Upper lobe of left lung (tissue), 6 donors: ENCODE data around the gene ABHD16B. TPM values are rescaled to one million over a fixed set of nuclear protein-coding genes. Genes with fewer than 3 reads are reported as not detected.

ENCODE experiments used
- ATAC-seq, 2 donors: fragments of 200-7000 bp; cut with Tn5 transposase; one replicate each; pipeline ENCODE4 v1.9.1; 2022; ENCODE audit warnings: mild to moderate bottlenecking in 2 of 2, moderate library complexity in 2 of 2; ENCODE audit not compliant: low FRiP score in 2 of 2
- DNase-seq, 2 donors: peaks; one replicate each; pipeline ENCODE4 v3.0.0-alpha.2; 2019 to 2020
- H3K27ac ChIP-seq, 4 donors: fragments of 200-600 bp; sonication (generic); one replicate each; pipeline ENCODE4 v1.5.1; 2016 to 2019
- H3K27me3 ChIP-seq, 4 donors: fragments of 200-600 bp; sonication (generic); one replicate each; pipeline ENCODE4 v1.5.1; 2017 to 2019
- H3K36me3 ChIP-seq, 4 donors: fragments of 200-600 bp; sonication (generic); one replicate each; pipeline ENCODE4 v1.5.1; 2016 to 2019
- H3K4me1 ChIP-seq, 4 donors: fragments of 200-600 bp; sonication (generic); one replicate each; pipeline ENCODE4 v1.5.1; 2018 to 2019
- H3K4me3 ChIP-seq, 4 donors: fragments of 200-600 bp; sonication (generic); one replicate each; pipeline ENCODE4 v1.5.1; 2017 to 2019; ENCODE audit warnings: mild to moderate bottlenecking in 2 of 4, moderate library complexity in 1 of 4
- H3K9me3 ChIP-seq, 4 donors: fragments of 200-600 bp; sonication (generic); one replicate each; pipeline ENCODE4 v1.5.1; 2018 to 2019
- EP300 ChIP-seq, 4 donors: sonication (generic); formaldehyde crosslinking; IDR thresholded peaks; one replicate each; pipeline ENCODE4 v1.5.1; 2017; ENCODE audit warnings: antibody characterized with exemption in 4 of 4, control low read depth in 2 of 4
- POLR2A ChIP-seq, 4 donors: fragments of 450-650 bp; IDR thresholded peaks; one replicate each; pipeline ENCODE4 v1.5.1; 2016 to 2017; ENCODE audit warnings: antibody characterized with exemption in 4 of 4, mild to moderate bottlenecking in 2 of 4
- POLR2AphosphoS5 ChIP-seq, 2 donors: sonication (generic); formaldehyde crosslinking; IDR thresholded peaks; one replicate each; pipeline ENCODE4 v1.5.1; 2017; ENCODE audit warnings: antibody characterized with exemption in 2 of 2
- WGBS, 2 donors: methylation state at CpG; one replicate each; pipeline ENCODE4 v1.1.5; 2017 to 2018; 5-methylcytosine and 5-hydroxymethylcytosine counted together
- total RNA-seq, 6 donors: library from RNA; depleted of rRNA in 4 of 6; stranded (reverse); fragments of >200 nt in 4 of 6; gene quantifications; one replicate each; pipeline versions ENCODE4 v1.1.0 to v1.2.1, GENCODE V29; 2016 to 2021
- TF ChIP-seq, protein P1 (sequence below), 6 experiments: fragments of 450-650 bp in 4 of 6; fragments of 200-600 bp in 2 of 6; sonication (generic) in 2 of 6; IDR thresholded peaks; one replicate each; pipeline ENCODE4 v1.5.1; 2016 to 2019; ENCODE audit warnings: antibody characterized with exemption in 6 of 6
- donor health status: DM: no; HTN: no; CAD: no; lungs with moderate emphysema.
- donor health status: DM: no; HTN: yes; CAD: no; lungs with severe emphysema.

Gene ABHD16B
- total RNA-seq, 6 donors from 2014 or later = 0.23 TPM; not detected in 5

DNA sequence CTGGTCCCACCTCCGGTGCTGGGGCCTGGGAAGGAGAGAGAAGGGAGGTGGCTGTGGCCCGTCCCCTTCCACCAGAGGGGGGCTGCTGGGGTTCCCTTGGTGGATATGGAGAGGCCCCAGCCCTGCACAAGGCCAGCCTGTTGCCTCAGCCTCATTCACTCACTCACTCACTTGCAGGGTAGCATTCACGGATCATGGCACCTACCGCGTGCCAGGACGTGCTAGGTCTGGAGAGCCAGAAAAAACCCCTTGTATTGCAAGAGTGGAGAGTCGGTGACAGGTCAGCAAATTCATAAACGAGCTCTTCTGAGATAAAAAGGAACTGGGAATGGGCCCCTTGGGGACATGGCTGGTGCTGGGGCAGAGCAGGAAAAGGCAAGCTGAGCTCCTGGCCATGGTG lies 23.8 kb upstream of the ABHD16B start:
- TF ChIP-seq POLR2AphosphoS5 (IDR thresholded peaks at IDR 0.05) (no peak), EP300 (IDR thresholded peaks at IDR 0.05) (no peak), POLR2A (IDR thresholded peaks at IDR 0.05) (no peak)
- TF ChIP-seq, protein P1, sequence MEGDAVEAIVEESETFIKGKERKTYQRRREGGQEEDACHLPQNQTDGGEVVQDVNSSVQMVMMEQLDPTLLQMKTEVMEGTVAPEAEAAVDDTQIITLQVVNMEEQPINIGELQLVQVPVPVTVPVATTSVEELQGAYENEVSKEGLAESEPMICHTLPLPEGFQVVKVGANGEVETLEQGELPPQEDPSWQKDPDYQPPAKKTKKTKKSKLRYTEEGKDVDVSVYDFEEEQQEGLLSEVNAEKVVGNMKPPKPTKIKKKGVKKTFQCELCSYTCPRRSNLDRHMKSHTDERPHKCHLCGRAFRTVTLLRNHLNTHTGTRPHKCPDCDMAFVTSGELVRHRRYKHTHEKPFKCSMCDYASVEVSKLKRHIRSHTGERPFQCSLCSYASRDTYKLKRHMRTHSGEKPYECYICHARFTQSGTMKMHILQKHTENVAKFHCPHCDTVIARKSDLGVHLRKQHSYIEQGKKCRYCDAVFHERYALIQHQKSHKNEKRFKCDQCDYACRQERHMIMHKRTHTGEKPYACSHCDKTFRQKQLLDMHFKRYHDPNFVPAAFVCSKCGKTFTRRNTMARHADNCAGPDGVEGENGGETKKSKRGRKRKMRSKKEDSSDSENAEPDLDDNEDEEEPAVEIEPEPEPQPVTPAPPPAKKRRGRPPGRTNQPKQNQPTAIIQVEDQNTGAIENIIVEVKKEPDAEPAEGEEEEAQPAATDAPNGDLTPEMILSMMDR (IDR thresholded peaks at IDR 0.05) = no peak
- Histone ChIP-seq H3K4me1 (peaks cover 17 to 28% (median 21%) of the 10 kb centered on the region in 4 donors), H3K4me3 (no peak overlapping the region), H3K27me3 (no peaks in the 10 kb centered on the region), H3K9me3 (no peaks in the 10 kb centered on the region), H3K36me3 (no peaks in the 10 kb centered on the region), H3K27ac (no peak overlapping the region)
- ATAC-seq = no peak
- WGBS, 2 donors = 45 to 58% methylated on average over 8 of the region's 8 CpGs
- no peak for DNase-seq

DNA sequence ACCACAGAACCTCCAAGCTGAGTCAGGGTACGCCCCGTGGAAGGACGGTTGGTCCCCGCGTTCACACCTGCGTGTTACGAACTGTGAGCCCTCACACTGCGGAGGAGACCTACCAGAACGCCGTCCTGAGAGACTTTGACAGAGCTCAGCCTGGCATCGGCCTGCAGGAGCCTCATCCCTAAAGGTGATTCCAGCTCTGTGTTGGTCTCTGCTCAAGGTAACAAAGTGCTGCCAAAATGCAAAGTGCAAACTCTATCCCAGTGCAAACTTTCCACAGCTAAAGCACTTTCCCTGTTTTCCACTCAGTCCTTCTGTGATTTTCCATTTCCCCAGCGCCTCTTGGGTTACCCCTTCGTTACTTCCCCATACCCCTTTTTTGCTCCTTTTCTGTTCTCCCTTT lies 21.7 kb upstream of the ABHD16B start:
- DNase-seq (no peak), ATAC-seq (no peak)
- Histone ChIP-seq H3K36me3 (no peaks in the 10 kb centered on the region), H3K27me3 (no peaks in the 10 kb centered on the region), H3K4me1 (peaks cover 5 to 22% (median 9%) of the 10 kb centered on the region in 4 donors), H3K27ac (no peak overlapping the region), H3K9me3 (no peaks in the 10 kb centered on the region), H3K4me3 (no peak overlapping the region)
- TF ChIP-seq, protein P1 (IDR thresholded peaks at IDR 0.05) = no peak
- no peak for TF ChIP-seq POLR2A (IDR thresholded peaks at IDR 0.05)
- TF ChIP-seq POLR2AphosphoS5 (IDR thresholded peaks at IDR 0.05) = no peak
- no peak for TF ChIP-seq EP300 (IDR thresholded peaks at IDR 0.05)
- 81 to 93% methylated on average over 12 to 13 of the region's 13 CpGs for WGBS, 2 donors

DNA sequence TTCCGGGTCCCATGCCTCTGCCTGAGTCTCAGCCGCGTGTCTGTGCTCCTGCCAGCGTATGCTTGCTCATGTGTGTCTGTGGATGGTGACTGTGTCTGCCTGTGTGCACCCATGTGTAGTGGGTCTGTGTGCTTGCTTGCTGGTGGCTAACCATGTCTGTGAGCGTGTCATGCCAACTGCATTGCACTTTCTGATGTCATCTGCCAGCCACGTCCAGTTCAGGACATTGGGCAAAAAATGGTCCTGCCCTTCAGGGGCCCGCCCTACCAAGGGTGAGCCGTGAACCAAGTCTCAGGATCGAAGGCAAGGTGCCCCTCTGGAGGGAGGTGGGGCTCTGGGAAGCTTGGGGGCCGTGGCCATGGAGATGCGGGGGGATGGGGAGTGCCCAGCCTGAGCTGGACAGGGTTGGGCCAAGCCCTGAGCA lies 20.9 kb upstream of the ABHD16B start:
- TF ChIP-seq EP300 (IDR thresholded peaks at IDR 0.05) (no peak), POLR2AphosphoS5 (IDR thresholded peaks at IDR 0.05) (no peak), POLR2A (IDR thresholded peaks at IDR 0.05) (no peak)
- TF ChIP-seq, protein P1 (IDR thresholded peaks at IDR 0.05) = no peak
- Histone ChIP-seq H3K27ac (no peak overlapping the region), H3K4me1 (peaks cover 5 to 22% (median 12%) of the 10 kb centered on the region in 4 donors), H3K9me3 (no peaks in the 10 kb centered on the region), H3K4me3 (no peak overlapping the region), H3K27me3 (no peaks in the 10 kb centered on the region), H3K36me3 (no peaks in the 10 kb centered on the region)
- ATAC-seq = no peak
- DNase-seq = no peak
- WGBS, 2 donors = 87 to 92% methylated on average over 5 to 11 of the region's 11 CpGs

DNA sequence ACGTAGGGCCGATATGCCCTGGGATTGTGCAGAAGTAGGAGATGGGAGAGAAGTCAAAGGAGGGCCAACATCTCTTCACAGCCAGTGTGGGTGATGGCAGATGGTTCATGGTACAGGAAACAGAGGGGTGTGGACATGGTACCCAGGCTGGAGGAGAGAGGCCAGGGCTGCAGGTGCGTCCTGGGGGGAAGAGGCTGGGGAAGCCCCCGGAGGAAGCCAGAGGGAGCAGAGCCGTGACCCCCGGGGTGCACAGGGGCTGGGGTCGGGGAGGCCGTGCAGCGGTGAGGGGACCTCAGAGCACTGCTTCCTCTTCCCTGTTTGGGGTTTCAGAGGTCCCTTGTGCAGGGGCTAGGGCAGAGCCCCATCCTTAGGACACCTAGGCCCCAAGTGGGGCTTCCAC lies 19.0 kb upstream of the ABHD16B start:
- ATAC-seq = no peak
- peaks cover 24 to 37% (median 30%) of the 10 kb centered on the region in 4 donors for H3K4me1 ChIP-seq
- H3K4me3 ChIP-seq = no peak overlapping the region
- no peak overlapping the region for H3K27ac ChIP-seq
- H3K36me3 ChIP-seq = no peaks in the 10 kb centered on the region
- no peaks in the 10 kb centered on the region for H3K9me3 ChIP-seq
- whole genome bisulfite sequencing, 2 donors = 59 to 61% methylated on average over 7 to 9 of the region's 9 CpGs
- no peak for DNase-seq
- TF ChIP-seq EP300 (IDR thresholded peaks at IDR 0.05) (no peak), POLR2AphosphoS5 (IDR thresholded peaks at IDR 0.05) (no peak), POLR2A (IDR thresholded peaks at IDR 0.05) (no peak)
- TF ChIP-seq, protein P1 (IDR thresholded peaks at IDR 0.05) = no peak
- H3K27me3 ChIP-seq = peaks cover 0 to 6% (median 0%) of the 10 kb centered on the region in 4 donors

DNA sequence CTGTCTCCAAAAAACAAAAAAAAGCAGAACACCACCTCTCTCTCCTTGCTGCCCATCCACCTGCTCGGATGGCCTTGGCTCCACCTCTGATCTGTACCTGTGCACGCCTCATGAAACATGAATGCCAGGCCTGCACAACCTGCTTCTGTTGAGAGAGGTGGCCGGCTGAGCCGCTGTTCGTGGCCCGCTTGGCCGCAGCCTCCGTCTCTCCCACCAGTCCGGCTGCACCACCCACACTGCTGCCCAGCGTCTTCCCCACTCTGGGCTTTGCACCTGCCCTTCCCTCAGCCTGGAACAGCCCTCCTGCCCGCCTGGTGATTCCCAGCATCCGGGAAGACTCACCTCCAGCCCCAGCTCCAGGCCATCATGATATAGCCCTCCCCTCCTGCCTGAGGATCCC lies 18.1 kb upstream of the ABHD16B start:
- DNase-seq (no peak), ATAC-seq (no peak)
- Histone ChIP-seq H3K36me3 (no peaks in the 10 kb centered on the region), H3K9me3 (no peaks in the 10 kb centered on the region), H3K27ac (peak overlapping the region in 2 of 4 donors; percentile 83 to 84), H3K4me3 (no peak overlapping the region), H3K4me1 (peaks cover 33 to 46% (median 40%) of the 10 kb centered on the region in 4 donors), H3K27me3 (peaks cover 0 to 16% (median 0%) of the 10 kb centered on the region in 4 donors)
- TF ChIP-seq POLR2A (IDR thresholded peaks at IDR 0.05) = no peak
- TF ChIP-seq, protein P1 (IDR thresholded peaks at IDR 0.05) = no peak
- 85 to 90% methylated on average over 12 of the region's 12 CpGs for WGBS, 2 donors
